SU-DHL-6 (cell line): ENCODE data around the gene FGA.

Experiments
- EZH2phosphoT487 ChIP-seq: fragments of 200-600 bp; sonication (generic), shearing (Covaris generic); conservative IDR thresholded peaks from 2 replicates; pipeline ENCODE4 v1.6.1; 2018; ENCODE audit warnings: mild to moderate bottlenecking, antibody characterized with exemption, low read length, moderate library complexity, mixed read lengths
- TF ChIP-seq, protein P1 (sequence below): fragments of 200-600 bp; sonication (generic); IDR thresholded peaks from one replicate; pipeline ENCODE4 v1.5.1; 2017; ENCODE audit warnings: antibody characterized with exemption, mild to moderate bottlenecking, low read length, moderate library complexity; ENCODE audit not compliant: insufficient read depth, poor library complexity, severe bottlenecking

GRCh38 chr4:154583677-154584076, 6.9 kb downstream of the FGA start:
- TF ChIP-seq, protein P1, sequence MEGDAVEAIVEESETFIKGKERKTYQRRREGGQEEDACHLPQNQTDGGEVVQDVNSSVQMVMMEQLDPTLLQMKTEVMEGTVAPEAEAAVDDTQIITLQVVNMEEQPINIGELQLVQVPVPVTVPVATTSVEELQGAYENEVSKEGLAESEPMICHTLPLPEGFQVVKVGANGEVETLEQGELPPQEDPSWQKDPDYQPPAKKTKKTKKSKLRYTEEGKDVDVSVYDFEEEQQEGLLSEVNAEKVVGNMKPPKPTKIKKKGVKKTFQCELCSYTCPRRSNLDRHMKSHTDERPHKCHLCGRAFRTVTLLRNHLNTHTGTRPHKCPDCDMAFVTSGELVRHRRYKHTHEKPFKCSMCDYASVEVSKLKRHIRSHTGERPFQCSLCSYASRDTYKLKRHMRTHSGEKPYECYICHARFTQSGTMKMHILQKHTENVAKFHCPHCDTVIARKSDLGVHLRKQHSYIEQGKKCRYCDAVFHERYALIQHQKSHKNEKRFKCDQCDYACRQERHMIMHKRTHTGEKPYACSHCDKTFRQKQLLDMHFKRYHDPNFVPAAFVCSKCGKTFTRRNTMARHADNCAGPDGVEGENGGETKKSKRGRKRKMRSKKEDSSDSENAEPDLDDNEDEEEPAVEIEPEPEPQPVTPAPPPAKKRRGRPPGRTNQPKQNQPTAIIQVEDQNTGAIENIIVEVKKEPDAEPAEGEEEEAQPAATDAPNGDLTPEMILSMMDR, result no peak
- TF ChIP-seq EZH2phosphoT487, result no peak
